ENCODE data around the gene RAP1GAP. TPM values are rescaled to one million over a fixed set of nuclear protein-coding genes. Genes with fewer than 3 reads are reported as not detected.

Gene RAP1GAP
- polyA plus RNA-seq, 2 of the 4 experiments (the other 2 are of a cell fraction) = 5.4 to 16.7 TPM

GRCh38 chr1:21638531-21639341, 30.4 kb downstream of the RAP1GAP start:
- H3K9me3 ChIP-seq = no peaks in the 10 kb centered on the region
- peak overlapping the region; percentile 73 to 86 for H3K27ac ChIP-seq
- ChIA-PET POLR2A (interaction anchor here (0.6 kb wide), 1 partner anchor 16 kb away, joined by 3 read pairs; no protein-coding TSS in a partner anchor), CTCF (interaction anchor here (0.7 kb wide), 3 partner anchors 20 to 384 kb away, joined by 3 read pairs; no protein-coding TSS in a partner anchor)
- 3% methylated on average over 4 of the region's 10 CpGs for WGBS (ENCODE audit: missing lambda C conversion rate)
- H3K4me1 ChIP-seq = peaks cover 57% of the 10 kb centered on the region
- peak overlapping the region; percentile 60 for H3K4me2 ChIP-seq
- no peak for TF ChIP-seq MYC (IDR thresholded peaks at IDR 0.05; ENCODE audit: borderline replicate concordance, low read length)
- TF ChIP-seq JUN (IDR thresholded peaks at IDR 0.05) = peak in 1 of 2 experiments; percentile 31; a peak in 1 of 5 replicates
- TF ChIP-seq, protein P1, sequence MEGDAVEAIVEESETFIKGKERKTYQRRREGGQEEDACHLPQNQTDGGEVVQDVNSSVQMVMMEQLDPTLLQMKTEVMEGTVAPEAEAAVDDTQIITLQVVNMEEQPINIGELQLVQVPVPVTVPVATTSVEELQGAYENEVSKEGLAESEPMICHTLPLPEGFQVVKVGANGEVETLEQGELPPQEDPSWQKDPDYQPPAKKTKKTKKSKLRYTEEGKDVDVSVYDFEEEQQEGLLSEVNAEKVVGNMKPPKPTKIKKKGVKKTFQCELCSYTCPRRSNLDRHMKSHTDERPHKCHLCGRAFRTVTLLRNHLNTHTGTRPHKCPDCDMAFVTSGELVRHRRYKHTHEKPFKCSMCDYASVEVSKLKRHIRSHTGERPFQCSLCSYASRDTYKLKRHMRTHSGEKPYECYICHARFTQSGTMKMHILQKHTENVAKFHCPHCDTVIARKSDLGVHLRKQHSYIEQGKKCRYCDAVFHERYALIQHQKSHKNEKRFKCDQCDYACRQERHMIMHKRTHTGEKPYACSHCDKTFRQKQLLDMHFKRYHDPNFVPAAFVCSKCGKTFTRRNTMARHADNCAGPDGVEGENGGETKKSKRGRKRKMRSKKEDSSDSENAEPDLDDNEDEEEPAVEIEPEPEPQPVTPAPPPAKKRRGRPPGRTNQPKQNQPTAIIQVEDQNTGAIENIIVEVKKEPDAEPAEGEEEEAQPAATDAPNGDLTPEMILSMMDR (IDR thresholded peaks at IDR 0.05) = no peak
- no peak for TF ChIP-seq EHF (CRISPR knock-in tag; IDR thresholded peaks at IDR 0.05)
- peak; percentile 80 for TF ChIP-seq MAFK (IDR thresholded peaks at IDR 0.05; ENCODE audit: partially characterized antibody)
- TF ChIP-seq NFE2L2 (conservative IDR thresholded peaks at IDR 0.05; ENCODE audit: low read length) = peak; percentile 85
- peak; percentile 55; the same call in 1 of the 2 replicates for TF ChIP-seq ESRRA (IDR thresholded peaks at IDR 0.05; ENCODE audit: borderline replicate concordance, low read length)
- peak; percentile 71 for TF ChIP-seq FOSL2 (IDR thresholded peaks at IDR 0.05)
- TF ChIP-seq FOSL2 (CRISPR knock-in tag; IDR thresholded peaks at IDR 0.05) = peak; percentile 97
- TF ChIP-seq MAZ (IDR thresholded peaks at IDR 0.05; ENCODE audit: borderline replicate concordance, low read depth, low read length) = no peak
- no peak for TF ChIP-seq KDM1A (IDR thresholded peaks at IDR 0.05; ENCODE audit: low read depth)
- no peak for TF ChIP-seq RAD21 (conservative IDR thresholded peaks at IDR 0.05 in 1 of 2, IDR thresholded peaks at IDR 0.05 in 1 of 2)
- peak; percentile 65 for TF ChIP-seq JUNB (IDR thresholded peaks at IDR 0.05)
- TF ChIP-seq EP300 (IDR thresholded peaks at IDR 0.05) = peak in 1 of 2 experiments; percentile 31; a peak in 1 of 5 replicates
- TF ChIP-seq GATA3 (IDR thresholded peaks at IDR 0.05; ENCODE audit: borderline replicate concordance) = 0 out of 2 replicates have a peak, but pooled peaks have one; percentile 12
- ATAC-seq (peak; percentile 65 to 75), FAIRE-seq (no peak), DNase-seq (ENCODE audit: low read depth in 1 of 2, low spot score in 1 of 2) (peak; percentile 79 to 80)
- no peak overlapping the region for H3K4me3 ChIP-seq

- no peak for TF ChIP-seq EHF (CRISPR knock-in tag; IDR thresholded peaks at IDR 0.05)
- no peak for TF ChIP-seq ELK1 (IDR thresholded peaks at IDR 0.05; ENCODE audit: low read depth, low read length)
- TF ChIP-seq, protein P2, sequence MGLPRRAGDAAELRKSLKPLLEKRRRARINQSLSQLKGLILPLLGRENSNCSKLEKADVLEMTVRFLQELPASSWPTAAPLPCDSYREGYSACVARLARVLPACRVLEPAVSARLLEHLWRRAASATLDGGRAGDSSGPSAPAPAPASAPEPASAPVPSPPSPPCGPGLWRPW (IDR thresholded peaks at IDR 0.05) = no peak
- TF ChIP-seq RFX5 (IDR thresholded peaks at IDR 0.05) = no peak
- TF ChIP-seq POLR2AphosphoS2 (conservative IDR thresholded peaks at IDR 0.05; ENCODE audit: low read length) = no peak
- POLR2A ChIA-PET = no interaction called here
- no peak for ATAC-seq
- Histone ChIP-seq H3K4me3 (no peak overlapping the region), H3K27ac (peak overlapping the region; percentile 73 to 86; a peak in 5 of 6 replicates), H3K9me3 (no peaks in the 10 kb centered on the region), H3K4me2 (no peak overlapping the region), H3K4me1 (peaks cover 69% of the 10 kb centered on the region)
- no peak for FAIRE-seq
- 77% methylated on average over 6 of the region's 6 CpGs for WGBS (ENCODE audit: missing lambda C conversion rate)
- DNase-seq (ENCODE audit: low read depth in 1 of 2, low spot score in 1 of 2) = no peak
- CTCF ChIA-PET = interaction anchor here (1.2 kb wide), 1 partner anchor 24 kb away, joined by 3 read pairs; no protein-coding TSS in a partner anchor
These were observed 31.6 kb downstream of the RAP1GAP start for GRCh38 chr1:21637514-21637913.

DNA sequence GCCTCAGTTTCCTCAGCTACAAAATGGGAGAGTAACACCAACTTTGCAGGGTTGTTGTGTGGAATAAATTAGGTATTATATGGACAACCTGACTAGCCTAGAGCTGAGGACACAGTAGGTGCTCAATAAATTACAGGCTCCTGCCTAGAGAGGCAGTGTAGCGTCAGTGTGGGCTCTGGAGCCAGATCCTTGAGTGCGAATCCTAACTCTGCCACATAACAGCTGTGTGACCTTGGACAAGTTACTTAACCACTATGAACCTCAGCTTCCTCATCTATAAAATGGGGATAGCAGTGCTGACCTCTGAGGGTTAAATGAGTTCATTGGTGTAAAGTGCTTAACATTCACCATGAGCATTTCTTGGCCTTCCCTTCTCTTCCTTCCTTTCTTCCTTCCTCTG, 33.1 kb downstream of the RAP1GAP start:
- H3K9me3 ChIP-seq = no peaks in the 10 kb centered on the region
- TF ChIP-seq EP300 (IDR thresholded peaks at IDR 0.05) = no peak
- TF ChIP-seq KDM1A (IDR thresholded peaks at IDR 0.05; ENCODE audit: low read depth) = peak; percentile 48; the same call in 1 of the 2 replicates
- ATAC-seq (no peak), DNase-seq (ENCODE audit: low read depth in 1 of 2, low spot score in 1 of 2) (no peak), FAIRE-seq (no peak)
- CTCF ChIA-PET = interaction anchor here (1.0 to 1.2 kb wide), 2 partner anchors 25 to 100 kb away, joined by 3 read pairs; no protein-coding TSS in a partner anchor
- 89% methylated on average over 2 of the region's 2 CpGs for WGBS (ENCODE audit: missing lambda C conversion rate)
- H3K27ac ChIP-seq = peak overlapping the region; percentile 64 to 83; a peak in 4 of 6 replicates
- H3K4me1 ChIP-seq = peaks cover 73% of the 10 kb centered on the region
- POLR2A ChIA-PET = no interaction called here
- H3K4me3 ChIP-seq = no peak overlapping the region
- no peak overlapping the region for H3K4me2 ChIP-seq

Data from A549 (cell line).